Activated T-cell treated with anti-CD3 and anti-CD28 coated beads for 24 hours (primary cell): ENCODE data around the gene MPO.

Experiments
- DNase-seq: peaks from one replicate; pipeline ENCODE4 v3.0.0-alpha.2; 2020; ENCODE audit warnings: low read depth

Gene MPO

GRCh38 chr17:58319173-58320162 lies 38.7 kb upstream of the MPO start:
- DNase-seq, result no peak

- no peak for DNase-seq
Measured at GRCh38 chr17:58318627-58319172, 38.0 kb upstream of the MPO start.

- no peak for DNase-seq
Measured at GRCh38 chr17:58318065-58318481, 37.3 kb upstream of the MPO start.

GRCh38 chr17:58317421-58318064 lies 36.8 kb upstream of the MPO start:
- DNase-seq, result no peak

- no peak for DNase-seq
Measured at GRCh38 chr17:58316260-58316960, 35.7 kb upstream of the MPO start.

GRCh38 chr17:58315750-58316149 lies 35.0 kb upstream of the MPO start:
- no peak for DNase-seq

GRCh38 chr17:58315281-58315711 lies 34.6 kb upstream of the MPO start:
- no peak for DNase-seq

- no peak for DNase-seq
Measured at GRCh38 chr17:58314706-58315015, 33.9 kb upstream of the MPO start.

GRCh38 chr17:58313815-58314705 lies 33.3 kb upstream of the MPO start:
- no peak for DNase-seq

- no peak for DNase-seq
Measured at GRCh38 chr17:58312829-58313228, 32.1 kb upstream of the MPO start.

- DNase-seq, result no peak
Measured at GRCh38 chr17:58312021-58312630, 31.4 kb upstream of the MPO start.

GRCh38 chr17:58311429-58311894 lies 30.7 kb upstream of the MPO start:
- DNase-seq, result no peak

GRCh38 chr17:58310511-58311428 lies 30.0 kb upstream of the MPO start:
- DNase-seq, result no peak

- DNase-seq, result no peak
Measured at GRCh38 chr17:58309918-58310259, 29.2 kb upstream of the MPO start.

- DNase-seq, result no peak
Measured at GRCh38 chr17:58308985-58309917, 28.5 kb upstream of the MPO start.

GRCh38 chr17:58308173-58308984 lies 27.6 kb upstream of the MPO start:
- no peak for DNase-seq

- no peak for DNase-seq
Measured at GRCh38 chr17:58307468-58308172, 26.9 kb upstream of the MPO start.
